Mammary epithelial cell (primary cell): ENCODE results near the gene MEAK7.

Experiments
- EZH2 ChIP-seq: IDR thresholded peaks from 2 replicates; pipeline ENCODE4 v1.6.1; 2012; ENCODE audit warnings: low read length, inconsistent platforms, borderline replicate concordance
- TF ChIP-seq, protein P1 (sequence below), 2 donors: IDR thresholded peaks in 1 of 2; conservative IDR thresholded peaks in 1 of 2; 2 replicates each; pipeline ENCODE4 v1.5.1; 2011 to 2012; ENCODE audit warnings: inconsistent platforms in 2 of 2, low read length in 2 of 2, mild to moderate bottlenecking in 2 of 2, control low read depth in 1 of 2, low read depth in 1 of 2; ENCODE audit not compliant: insufficient read depth in 1 of 2; ENCODE audit errors: extremely low read depth in 1 of 2

DNA sequence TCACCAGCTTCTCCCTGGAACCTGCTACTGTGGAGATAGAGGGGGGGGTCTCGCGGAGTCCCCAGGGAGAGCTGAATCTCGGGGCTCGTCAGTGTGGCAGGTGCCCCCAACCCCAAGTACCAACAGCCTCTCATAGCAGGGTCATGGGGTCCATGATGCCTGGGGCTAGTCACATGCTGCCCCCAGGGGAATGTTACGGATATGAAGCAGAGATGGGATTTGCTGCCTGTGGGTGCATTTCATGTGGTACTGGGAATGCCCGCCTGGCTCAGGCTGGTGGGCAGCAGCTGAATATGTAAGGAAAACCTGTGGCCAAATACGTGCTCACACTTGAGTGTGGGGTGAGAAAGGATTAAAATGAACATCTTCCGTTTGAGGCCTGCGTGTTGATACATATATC, 49.4 kb downstream of the MEAK7 start:
- TF ChIP-seq, protein P1, sequence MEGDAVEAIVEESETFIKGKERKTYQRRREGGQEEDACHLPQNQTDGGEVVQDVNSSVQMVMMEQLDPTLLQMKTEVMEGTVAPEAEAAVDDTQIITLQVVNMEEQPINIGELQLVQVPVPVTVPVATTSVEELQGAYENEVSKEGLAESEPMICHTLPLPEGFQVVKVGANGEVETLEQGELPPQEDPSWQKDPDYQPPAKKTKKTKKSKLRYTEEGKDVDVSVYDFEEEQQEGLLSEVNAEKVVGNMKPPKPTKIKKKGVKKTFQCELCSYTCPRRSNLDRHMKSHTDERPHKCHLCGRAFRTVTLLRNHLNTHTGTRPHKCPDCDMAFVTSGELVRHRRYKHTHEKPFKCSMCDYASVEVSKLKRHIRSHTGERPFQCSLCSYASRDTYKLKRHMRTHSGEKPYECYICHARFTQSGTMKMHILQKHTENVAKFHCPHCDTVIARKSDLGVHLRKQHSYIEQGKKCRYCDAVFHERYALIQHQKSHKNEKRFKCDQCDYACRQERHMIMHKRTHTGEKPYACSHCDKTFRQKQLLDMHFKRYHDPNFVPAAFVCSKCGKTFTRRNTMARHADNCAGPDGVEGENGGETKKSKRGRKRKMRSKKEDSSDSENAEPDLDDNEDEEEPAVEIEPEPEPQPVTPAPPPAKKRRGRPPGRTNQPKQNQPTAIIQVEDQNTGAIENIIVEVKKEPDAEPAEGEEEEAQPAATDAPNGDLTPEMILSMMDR (conservative IDR thresholded peaks at IDR 0.05 in 1 of 2, IDR thresholded peaks at IDR 0.05 in 1 of 2; ENCODE audit: extremely low read depth in 1 of 2, insufficient read depth in 1 of 2, low read depth in 1 of 2, low read length in 2 of 2), result no peak
- no peak for TF ChIP-seq EZH2
